OCI-LY7 (cell line): ENCODE data around the gene ANKH. TPM values are rescaled to one million over a fixed set of nuclear protein-coding genes. Genes with fewer than 3 reads are reported as not detected.

Experiments
- BruUV-seq: library from RNA; stranded (reverse); fragments of 400-500 nt; replicated peaks from 2 replicates; lab custom pipeline; 2021; lab: Mats Ljungman, UMichigan
- CTCF ChIA-PET: fragments of 300-600 bp; sonication (Branson Sonifier 250); formaldehyde crosslinking; loops from one replicate; lab custom pipeline; 2022; ENCODE audit warnings: antibody characterized with exemption; ENCODE audit not compliant: unreplicated experiment; lab: Charles Lee
- POLR2A ChIA-PET: fragments of 300-600 bp; sonication (Branson Sonifier 250); formaldehyde crosslinking; loops from one replicate; lab custom pipeline; 2022; ENCODE audit warnings: antibody characterized with exemption; lab: Charles Lee
- DNase-seq: peaks from one replicate; pipeline ENCODE4 v3.0.0-alpha.2; 2015; ENCODE audit warnings: low spot score
- H2AFZ ChIP-seq: fragments of 200-600 bp; sonication (generic), shearing (Covaris generic); 2 replicates; pipeline ENCODE4 v1.6.1; 2014; ENCODE audit warnings: mild to moderate bottlenecking, antibody characterized with exemption, low read length, moderate library complexity
- H3K27ac ChIP-seq: fragments of 200-600 bp; sonication (generic); 2 replicates; pipeline ENCODE4 v1.5.1; 2014; ENCODE audit warnings: mixed run types, low read depth, mild to moderate bottlenecking, moderate library complexity, low read length, inconsistent platforms; ENCODE audit not compliant: poor library complexity, severe bottlenecking
- H3K36me3 ChIP-seq: fragments of 200-600 bp; sonication (generic); 2 replicates; pipeline ENCODE4 v1.6.1; 2014; ENCODE audit warnings: mild to moderate bottlenecking, antibody characterized with exemption, low read length, moderate library complexity, mixed read lengths; ENCODE audit not compliant: insufficient read depth
- H3K4me1 ChIP-seq: fragments of 200-600 bp; sonication (generic); 2 replicates; pipeline ENCODE4 v1.5.1; 2014; ENCODE audit warnings: mild to moderate bottlenecking, low read length; ENCODE audit not compliant: insufficient read depth, poor library complexity, severe bottlenecking
- H3K4me2 ChIP-seq: fragments of 200-600 bp; sonication (generic); 2 replicates; pipeline ENCODE4 v1.6.1; 2014; ENCODE audit warnings: mild to moderate bottlenecking, low read length
- H3K4me3 ChIP-seq: fragments of 200-600 bp; sonication (generic); 2 replicates; pipeline ENCODE4 v1.5.1; 2014; ENCODE audit warnings: mild to moderate bottlenecking, low read depth, low read length; ENCODE audit not compliant: poor library complexity, severe bottlenecking
- H3K79me2 ChIP-seq: fragments of 200-600 bp; sonication (generic); 2 replicates; pipeline ENCODE4 v1.6.1; 2016; ENCODE audit warnings: low read depth, mild to moderate bottlenecking, low read length, moderate library complexity, mixed read lengths; ENCODE audit not compliant: insufficient read depth
- H3K9me2 ChIP-seq: fragments of 200-600 bp; sonication (generic); 2 replicates; pipeline ENCODE4 v1.6.1; 2016; ENCODE audit warnings: mild to moderate bottlenecking, low read length, mixed read lengths; ENCODE audit not compliant: insufficient read depth
- H3K9me3 ChIP-seq: fragments of 200-600 bp; sonication (generic); 2 replicates; pipeline ENCODE4 v1.6.1; 2014; ENCODE audit warnings: mild to moderate bottlenecking, mixed run types, low read length, mixed read lengths
- H4K20me1 ChIP-seq: fragments of 200-600 bp; sonication (generic); 2 replicates; pipeline ENCODE4 v1.6.1; 2014; ENCODE audit warnings: mild to moderate bottlenecking, antibody characterized with exemption, low read length, moderate library complexity, mixed read lengths; ENCODE audit not compliant: insufficient read depth
- EZH2phosphoT487 ChIP-seq: fragments of 200-600 bp; sonication (generic); IDR thresholded peaks from 2 replicates; pipeline ENCODE4 v1.6.1; 2018; ENCODE audit warnings: low read depth, borderline replicate concordance, mild to moderate bottlenecking, mixed run types, antibody characterized with exemption, low read length, moderate library complexity, mixed read lengths
- intact Hi-C: fragments of 100-400 bp; cut with micrococcal nuclease; formaldehyde crosslinking; loops from one replicate; pipeline ENCODE4 v1.10.0; 2022; ENCODE audit not compliant: unreplicated experiment
- total RNA-seq, 2 experiments: library from RNA; depleted of rRNA in 1 of 2; stranded (reverse); fragments of >200 nt in 1 of 2; shearing (Covaris generic) in 1 of 2; gene quantifications; 2 replicates each; pipeline ENCODE4 v1.2.3, GENCODE V29; 2014 to 2022
- TF ChIP-seq, protein P1 (sequence below): fragments of 200-600 bp; sonication (generic); conservative IDR thresholded peaks from 2 replicates; pipeline ENCODE4 v1.5.1; 2014; ENCODE audit warnings: mild to moderate bottlenecking, antibody characterized with exemption, low read length, moderate library complexity, mixed read lengths

Gene ANKH
- total RNA-seq, 2 experiments from 2014 or later, result 23.1 to 80.4 TPM

DNA sequence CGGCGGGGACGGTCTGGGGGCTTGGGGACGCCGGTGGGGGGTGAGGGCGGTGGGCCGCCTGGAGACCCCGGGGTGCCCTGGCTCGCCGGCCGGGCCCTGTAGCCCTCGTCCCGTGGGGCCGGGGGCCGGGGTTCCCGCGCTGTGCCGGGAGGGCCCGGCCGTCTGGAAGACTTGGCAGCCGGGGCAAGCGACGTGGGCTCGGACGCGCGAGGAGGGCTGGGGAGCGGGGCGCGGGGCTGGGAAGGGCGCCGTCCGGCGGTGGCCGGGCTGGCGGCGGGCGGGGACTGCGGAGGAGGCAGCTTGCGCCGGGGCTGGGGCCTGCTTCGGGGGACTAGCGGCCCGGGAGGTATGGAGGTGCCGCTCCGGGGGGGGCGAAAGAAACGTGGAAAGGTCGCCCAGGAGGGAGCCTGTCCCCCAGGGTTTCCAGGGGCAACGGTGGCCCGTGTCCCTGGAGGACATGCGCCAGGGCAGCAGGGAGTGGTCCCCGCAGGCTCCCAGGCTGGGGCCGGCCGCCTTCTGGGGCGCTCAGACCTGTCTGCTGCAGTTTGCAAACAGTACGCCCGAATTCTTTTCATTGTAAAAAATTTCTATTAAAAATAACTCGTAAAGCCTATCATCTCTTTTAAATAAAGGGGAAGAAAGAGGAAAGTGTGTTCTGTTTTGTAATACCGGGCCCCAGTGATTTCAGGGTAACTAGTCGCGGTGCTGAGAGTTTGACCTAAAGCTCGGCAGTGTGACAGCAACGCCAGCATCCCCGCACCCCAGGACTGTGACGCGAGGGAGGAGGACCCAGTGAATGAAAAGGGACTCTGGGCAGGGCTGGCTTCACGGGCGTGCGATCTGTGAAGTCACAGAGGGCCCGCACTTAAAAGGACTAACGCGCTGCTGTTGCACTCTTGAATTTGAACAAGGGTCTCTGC is 752 bp upstream of the ANKH start:
- peaks cover 34% of the 10 kb centered on the region for H3K79me2 ChIP-seq
- peaks cover 26% of the 10 kb centered on the region for H3K4me1 ChIP-seq
- H3K36me3 ChIP-seq, result no peaks in the 10 kb centered on the region
- H3K9me3 ChIP-seq, result no peaks in the 10 kb centered on the region
- peak overlapping the region; percentile 91 for H3K4me2 ChIP-seq
- peak overlapping the region; percentile 93 for H2AFZ ChIP-seq
- H3K4me3 ChIP-seq, result peak overlapping the region; percentile 81
- CTCF ChIA-PET, result no interaction called here
- peak overlapping the region; percentile 33 for H3K27ac ChIP-seq
- intact Hi-C loops, result loop anchor here (1.0 to 5.0 kb wide), 3 partner anchors 130 to 208 kb away; partner anchors contain the start of gene OTULIN
- no TSS peak for BruUV-seq
- POLR2A ChIA-PET, result interaction anchor here (0.7 to 0.8 kb wide), 3 partner anchors 16 to 135 kb away, joined by 3 to 4 read pairs (median 3); no protein-coding TSS in a partner anchor
- TF ChIP-seq, protein P1, sequence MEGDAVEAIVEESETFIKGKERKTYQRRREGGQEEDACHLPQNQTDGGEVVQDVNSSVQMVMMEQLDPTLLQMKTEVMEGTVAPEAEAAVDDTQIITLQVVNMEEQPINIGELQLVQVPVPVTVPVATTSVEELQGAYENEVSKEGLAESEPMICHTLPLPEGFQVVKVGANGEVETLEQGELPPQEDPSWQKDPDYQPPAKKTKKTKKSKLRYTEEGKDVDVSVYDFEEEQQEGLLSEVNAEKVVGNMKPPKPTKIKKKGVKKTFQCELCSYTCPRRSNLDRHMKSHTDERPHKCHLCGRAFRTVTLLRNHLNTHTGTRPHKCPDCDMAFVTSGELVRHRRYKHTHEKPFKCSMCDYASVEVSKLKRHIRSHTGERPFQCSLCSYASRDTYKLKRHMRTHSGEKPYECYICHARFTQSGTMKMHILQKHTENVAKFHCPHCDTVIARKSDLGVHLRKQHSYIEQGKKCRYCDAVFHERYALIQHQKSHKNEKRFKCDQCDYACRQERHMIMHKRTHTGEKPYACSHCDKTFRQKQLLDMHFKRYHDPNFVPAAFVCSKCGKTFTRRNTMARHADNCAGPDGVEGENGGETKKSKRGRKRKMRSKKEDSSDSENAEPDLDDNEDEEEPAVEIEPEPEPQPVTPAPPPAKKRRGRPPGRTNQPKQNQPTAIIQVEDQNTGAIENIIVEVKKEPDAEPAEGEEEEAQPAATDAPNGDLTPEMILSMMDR, result peak; percentile 37
- no peak for TF ChIP-seq EZH2phosphoT487
- DNase-seq, result peak; percentile 64
- peaks cover 15% of the 10 kb centered on the region for H4K20me1 ChIP-seq
- no peaks in the 10 kb centered on the region for H3K9me2 ChIP-seq

DNA sequence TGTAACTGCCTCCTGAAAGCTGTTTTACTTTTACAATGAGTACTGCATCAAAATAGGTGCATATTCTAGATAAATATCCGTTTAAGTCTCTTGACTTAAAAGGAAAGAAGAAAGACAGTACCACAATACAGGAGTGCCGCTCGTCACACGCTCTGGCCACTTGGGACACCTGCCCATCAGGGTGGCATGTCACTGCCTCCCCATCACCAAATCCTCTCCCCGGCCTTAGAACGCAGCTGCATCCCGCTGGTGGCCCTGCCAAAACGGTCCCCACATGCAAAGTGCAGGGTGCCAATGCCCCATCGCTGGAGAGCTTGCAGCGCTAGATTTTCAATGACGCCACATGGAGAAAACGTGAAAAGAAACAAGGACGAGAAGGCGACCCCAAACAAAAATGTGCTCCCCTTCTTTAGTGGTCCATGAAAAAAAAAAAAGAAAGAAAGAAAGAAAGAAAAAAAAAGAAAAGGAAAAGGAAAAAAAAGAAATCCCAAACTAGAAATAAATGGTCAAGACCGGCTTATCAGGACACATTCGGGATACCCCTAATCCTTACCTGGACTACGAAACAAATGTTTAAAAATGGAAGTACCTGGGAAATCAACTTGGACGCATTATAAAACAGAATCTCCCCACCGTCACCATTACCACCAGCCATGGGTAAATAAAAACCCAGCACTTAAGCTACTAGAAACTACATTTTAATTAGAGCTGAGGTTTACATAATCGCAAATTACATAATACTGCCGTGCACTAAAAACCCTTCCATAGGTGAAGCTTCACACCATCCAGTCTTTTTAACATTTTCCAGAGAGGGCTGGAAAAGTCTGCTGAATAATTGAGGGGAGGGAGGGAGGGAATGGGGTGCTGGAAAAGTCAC is 1.0 kb downstream of the ANKH start:
- peak overlapping the region; percentile 45; the same call in 1 of the 2 replicates for H2AFZ ChIP-seq
- peak; percentile 79 for DNase-seq
- H3K27ac ChIP-seq, result peak overlapping the region; percentile 45
- BruUV-seq, result TSS peak; percentile 59
- no peaks in the 10 kb centered on the region for H3K9me2 ChIP-seq
- H3K79me2 ChIP-seq, result peaks cover 50% of the 10 kb centered on the region
- H3K4me1 ChIP-seq, result peaks cover 26% of the 10 kb centered on the region
- intact Hi-C loops, result loop anchor here (1.0 to 5.0 kb wide), 4 partner anchors 62 to 143 kb away; no protein-coding TSS in a partner anchor
- ChIA-PET POLR2A (interaction anchor here (0.7 to 1.5 kb wide), 7 partner anchors 8 to 146 kb away, joined by 3 to 4 read pairs (median 3); no protein-coding TSS in a partner anchor), CTCF (interaction anchor here (1.4 kb wide), 1 partner anchor 144 kb away, joined by 3 read pairs; no protein-coding TSS in a partner anchor)
- no peaks in the 10 kb centered on the region for H3K36me3 ChIP-seq
- H4K20me1 ChIP-seq, result peaks cover 15% of the 10 kb centered on the region
- peak overlapping the region; percentile 89 for H3K4me2 ChIP-seq
- TF ChIP-seq, protein P1, result peak; percentile 59
- TF ChIP-seq EZH2phosphoT487, result no peak
- no peaks in the 10 kb centered on the region for H3K9me3 ChIP-seq
- H3K4me3 ChIP-seq, result peak overlapping the region; percentile 97
